ENCODE data around the gene SHROOM2.

The SHROOM2 gene

GRCh38 chrX:9802737-9803136 lies 16.5 kb downstream of the SHROOM2 start:
- TF ChIP-seq EP300 (IDR thresholded peaks at IDR 0.05; ENCODE audit: borderline replicate concordance) (no peak), TEAD4 (IDR thresholded peaks at IDR 0.05) (no peak), CEBPB (IDR thresholded peaks at IDR 0.05) (no peak), TAF1 (IDR thresholded peaks at IDR 0.05; ENCODE audit: low read depth) (no peak), EGR1 (IDR thresholded peaks at IDR 0.05) (no peak), CREB1 (IDR thresholded peaks at IDR 0.05; ENCODE audit: low read depth) (no peak), NFIC (IDR thresholded peaks at IDR 0.05) (no peak), REST (IDR thresholded peaks at IDR 0.05; ENCODE audit: low read depth) (no peak), YY1 (IDR thresholded peaks at IDR 0.05; ENCODE audit: low read depth) (no peak), TCF12 (IDR thresholded peaks at IDR 0.05; ENCODE audit: low read depth) (no peak), ZBTB7A (IDR thresholded peaks at IDR 0.05; ENCODE audit: low read depth) (no peak), FOXM1 (IDR thresholded peaks at IDR 0.05; ENCODE audit: borderline replicate concordance, low read depth) (no peak), RAD21 (IDR thresholded peaks at IDR 0.05; ENCODE audit: low read depth) (no peak), MAX (IDR thresholded peaks at IDR 0.05) (no peak), USF1 (IDR thresholded peaks at IDR 0.05) (no peak)

GRCh38 chrX:9804444-9804843 lies 18.2 kb downstream of the SHROOM2 start:
- no peak for TF ChIP-seq YY1 (IDR thresholded peaks at IDR 0.05; ENCODE audit: low read depth)
- TF ChIP-seq EGR1 (IDR thresholded peaks at IDR 0.05) = no peak
- TF ChIP-seq MAX (IDR thresholded peaks at IDR 0.05) = no peak
- no peak for TF ChIP-seq ZBTB7A (IDR thresholded peaks at IDR 0.05; ENCODE audit: low read depth)
- TF ChIP-seq FOXM1 (IDR thresholded peaks at IDR 0.05; ENCODE audit: borderline replicate concordance, low read depth) = no peak
- no peak for TF ChIP-seq TCF12 (IDR thresholded peaks at IDR 0.05; ENCODE audit: low read depth)
- TF ChIP-seq CEBPB (IDR thresholded peaks at IDR 0.05) = no peak

GRCh38 chrX:9805956-9806355 lies 19.7 kb downstream of the SHROOM2 start:
- TF ChIP-seq MAX (IDR thresholded peaks at IDR 0.05) (no peak), EP300 (IDR thresholded peaks at IDR 0.05; ENCODE audit: borderline replicate concordance) (no peak), NFIC (IDR thresholded peaks at IDR 0.05) (no peak), TAF1 (IDR thresholded peaks at IDR 0.05; ENCODE audit: low read depth) (no peak), RAD21 (IDR thresholded peaks at IDR 0.05; ENCODE audit: low read depth) (no peak), REST (IDR thresholded peaks at IDR 0.05; ENCODE audit: low read depth) (no peak), ZBTB7A (IDR thresholded peaks at IDR 0.05; ENCODE audit: low read depth) (no peak), TCF12 (IDR thresholded peaks at IDR 0.05; ENCODE audit: low read depth) (no peak), USF1 (IDR thresholded peaks at IDR 0.05) (no peak), EGR1 (IDR thresholded peaks at IDR 0.05) (no peak), YY1 (IDR thresholded peaks at IDR 0.05; ENCODE audit: low read depth) (no peak), CREB1 (IDR thresholded peaks at IDR 0.05; ENCODE audit: low read depth) (no peak), CEBPB (IDR thresholded peaks at IDR 0.05) (no peak), FOXM1 (IDR thresholded peaks at IDR 0.05; ENCODE audit: borderline replicate concordance, low read depth) (no peak), TEAD4 (IDR thresholded peaks at IDR 0.05) (no peak)

- no peak for TF ChIP-seq ZBTB7A (IDR thresholded peaks at IDR 0.05; ENCODE audit: low read depth)
- TF ChIP-seq REST (IDR thresholded peaks at IDR 0.05; ENCODE audit: low read depth) = no peak
- no peak for TF ChIP-seq TCF12 (IDR thresholded peaks at IDR 0.05; ENCODE audit: low read depth)
- TF ChIP-seq MAX (IDR thresholded peaks at IDR 0.05) = no peak
- TF ChIP-seq TAF1 (IDR thresholded peaks at IDR 0.05; ENCODE audit: low read depth) = no peak
- no peak for TF ChIP-seq CEBPB (IDR thresholded peaks at IDR 0.05)
- no peak for TF ChIP-seq CREB1 (IDR thresholded peaks at IDR 0.05; ENCODE audit: low read depth)
- TF ChIP-seq EP300 (IDR thresholded peaks at IDR 0.05; ENCODE audit: borderline replicate concordance) = no peak
These were observed 21.3 kb downstream of the SHROOM2 start for GRCh38 chrX:9807355-9808182.
